BLaER1 (cell line): ENCODE measurements around the gene TOR1A.

Experiments
- H3K27ac ChIP-seq: shearing (Covaris generic); formaldehyde crosslinking; 2 replicates; pipeline ENCODE4 v1.8.1; 2022
- H3K27me3 ChIP-seq: shearing (Covaris generic); formaldehyde crosslinking; 2 replicates; pipeline ENCODE4 v1.8.1; 2022
- H3K36me3 ChIP-seq: shearing (Covaris generic); formaldehyde crosslinking; 2 replicates; pipeline ENCODE4 v1.8.1; 2022
- H3K4me1 ChIP-seq: shearing (Covaris generic); formaldehyde crosslinking; 2 replicates; pipeline ENCODE4 v1.8.1; 2022
- H3K4me2 ChIP-seq: shearing (Covaris generic); formaldehyde crosslinking; 2 replicates; pipeline ENCODE4 v1.8.1; 2022
- H3K4me3 ChIP-seq: shearing (Covaris generic); formaldehyde crosslinking; 2 replicates; pipeline ENCODE4 v1.8.1; 2022
- H3K9ac ChIP-seq: shearing (Covaris generic); formaldehyde crosslinking; 2 replicates; pipeline ENCODE4 v1.8.1; 2022
- H3K9me3 ChIP-seq: shearing (Covaris generic); formaldehyde crosslinking; 2 replicates; pipeline ENCODE4 v1.8.1; 2022
- H4K20me1 ChIP-seq: shearing (Covaris generic); formaldehyde crosslinking; 2 replicates; pipeline ENCODE4 v1.8.1; 2022
- Cebpa-rat ChIP-seq: shearing (Covaris generic); IDR thresholded peaks from 2 replicates; pipeline ENCODE4 v1.8.1; 2022

The TOR1A gene

GRCh38 chr9:129838707-129839259 lies 14.8 kb upstream of the TOR1A start:
- peaks cover 69% of the 10 kb centered on the region for H4K20me1 ChIP-seq
- no peaks in the 10 kb centered on the region for H3K9me3 ChIP-seq
- H3K4me3 ChIP-seq = no peak overlapping the region
- no peak overlapping the region for H3K27ac ChIP-seq
- peak overlapping the region; percentile 32; the same call in 1 of the 2 replicates for H3K9ac ChIP-seq
- H3K4me1 ChIP-seq = peaks cover 43% of the 10 kb centered on the region
- H3K4me2 ChIP-seq = peak overlapping the region; percentile 83
- 0 out of 2 replicates have a peak, but pooled peaks cover 8% of the 10 kb centered on the region for H3K36me3 ChIP-seq
- TF ChIP-seq Cebpa-rat = no peak
- H3K27me3 ChIP-seq = no peaks in the 10 kb centered on the region

GRCh38 chr9:129836311-129837007 lies 12.5 kb upstream of the TOR1A start:
- Histone ChIP-seq H3K27me3 (no peaks in the 10 kb centered on the region), H3K9ac (peak overlapping the region; percentile 84)

GRCh38 chr9:129835860-129836223 lies 11.9 kb upstream of the TOR1A start:
- H3K27me3 ChIP-seq = no peaks in the 10 kb centered on the region
- peak overlapping the region; percentile 88 for H3K4me2 ChIP-seq
- H3K4me3 ChIP-seq = peak overlapping the region; percentile 86
- H3K27ac ChIP-seq = peak overlapping the region; percentile 78
- H3K4me1 ChIP-seq = peaks cover 48% of the 10 kb centered on the region
- TF ChIP-seq Cebpa-rat = no peak
- peaks cover 58% of the 10 kb centered on the region for H4K20me1 ChIP-seq
- H3K9me3 ChIP-seq = no peaks in the 10 kb centered on the region
- peak overlapping the region; percentile 84 for H3K9ac ChIP-seq
- peaks cover 27% of the 10 kb centered on the region for H3K36me3 ChIP-seq

More at GRCh38 chr9:129836311-129837007, 12.5 kb upstream of the TOR1A start:
- H3K4me3 ChIP-seq = peak overlapping the region; percentile 86
- H3K4me2 ChIP-seq = peak overlapping the region; percentile 88
- peaks cover 23% of the 10 kb centered on the region for H3K36me3 ChIP-seq
- peaks cover 48% of the 10 kb centered on the region for H3K4me1 ChIP-seq
- H3K9me3 ChIP-seq = no peaks in the 10 kb centered on the region
- H4K20me1 ChIP-seq = peaks cover 64% of the 10 kb centered on the region
- no peak overlapping the region for H3K27ac ChIP-seq
- TF ChIP-seq Cebpa-rat = no peak

GRCh38 chr9:129835128-129835859 lies 11.4 kb upstream of the TOR1A start, which contains the start of the genes C9orf78 and USP20:
Gene C9orf78 (minus strand): TSS chr9:129835275. CDS start chr9:129835221, 54 bp downstream.
Gene USP20 (plus strand): TSS chr9:129835458. CDS start chr9:129852556, 17,098 bp downstream.
- no peaks in the 10 kb centered on the region for H3K9me3 ChIP-seq
- no peaks in the 10 kb centered on the region for H3K27me3 ChIP-seq
- peaks cover 53% of the 10 kb centered on the region for H4K20me1 ChIP-seq
- no peak for TF ChIP-seq Cebpa-rat
- H3K9ac ChIP-seq = peak within 1 kb of the TSS; percentile 84
- peaks cover 45% of the 10 kb centered on the region for H3K4me1 ChIP-seq
- H3K4me3 ChIP-seq = peak within 1 kb of the TSS; percentile 86
- H3K36me3 ChIP-seq = peaks cover 33% of the 10 kb centered on the region
- H3K27ac ChIP-seq = peak within 1 kb of the TSS; percentile 78
- peak within 1 kb of the TSS; percentile 93 for H3K4me2 ChIP-seq

GRCh38 chr9:129834489-129835127 lies 10.7 kb upstream of the TOR1A start:
- H4K20me1 ChIP-seq = peaks cover 46% of the 10 kb centered on the region
- H3K9ac ChIP-seq = peak overlapping the region; percentile 84
- peaks cover 38% of the 10 kb centered on the region for H3K4me1 ChIP-seq
- no peak for TF ChIP-seq Cebpa-rat
- H3K27ac ChIP-seq = peak overlapping the region; percentile 73
- peaks cover 40% of the 10 kb centered on the region for H3K36me3 ChIP-seq
- no peaks in the 10 kb centered on the region for H3K9me3 ChIP-seq
- H3K4me3 ChIP-seq = peak overlapping the region; percentile 86
- H3K4me2 ChIP-seq = peak overlapping the region; percentile 93
- no peaks in the 10 kb centered on the region for H3K27me3 ChIP-seq

- no peaks in the 10 kb centered on the region for H3K9me3 ChIP-seq
- H3K4me3 ChIP-seq = no peak overlapping the region
- H3K4me2 ChIP-seq = no peak overlapping the region
- H3K36me3 ChIP-seq = peaks cover 56% of the 10 kb centered on the region
- no peaks in the 10 kb centered on the region for H3K27me3 ChIP-seq
- no peak overlapping the region for H3K27ac ChIP-seq
- H3K4me1 ChIP-seq = peaks cover 34% of the 10 kb centered on the region
- no peak overlapping the region for H3K9ac ChIP-seq
- TF ChIP-seq Cebpa-rat = no peak
- H4K20me1 ChIP-seq = peaks cover 30% of the 10 kb centered on the region
Observed at GRCh38 chr9:129832982-129833381, 9.0 kb upstream of the TOR1A start.

GRCh38 chr9:129828969-129829368 lies 5.0 kb upstream of the TOR1A start:
- Histone ChIP-seq H3K9me3 (no peaks in the 10 kb centered on the region), H3K36me3 (peaks cover 73% of the 10 kb centered on the region)

GRCh38 chr9:129828051-129828450 lies 4.1 kb upstream of the TOR1A start:
- Histone ChIP-seq H3K9ac (no peak overlapping the region), H3K4me3 (no peak overlapping the region), H3K27me3 (no peaks in the 10 kb centered on the region), H3K4me2 (peak overlapping the region; percentile 31), H3K27ac (no peak overlapping the region), H3K36me3 (peaks cover 68% of the 10 kb centered on the region), H3K4me1 (peaks cover 18% of the 10 kb centered on the region), H3K9me3 (no peaks in the 10 kb centered on the region), H4K20me1 (peaks cover 1% of the 10 kb centered on the region)
- no peak for TF ChIP-seq Cebpa-rat

More at GRCh38 chr9:129828969-129829368, 5.0 kb upstream of the TOR1A start:
- no peak overlapping the region for H3K9ac ChIP-seq
- 0 out of 2 replicates have a peak, but pooled peaks cover 6% of the 10 kb centered on the region for H4K20me1 ChIP-seq
- H3K4me1 ChIP-seq = peaks cover 24% of the 10 kb centered on the region
- H3K27ac ChIP-seq = no peak overlapping the region
- H3K4me3 ChIP-seq = no peak overlapping the region
- H3K27me3 ChIP-seq = no peaks in the 10 kb centered on the region
- no peak overlapping the region for H3K4me2 ChIP-seq
- no peak for TF ChIP-seq Cebpa-rat

GRCh38 chr9:129826759-129827158 lies 2.8 kb upstream of the TOR1A start:
- Histone ChIP-seq H3K9ac (no peak overlapping the region), H3K36me3 (peaks cover 67% of the 10 kb centered on the region), H3K27me3 (no peaks in the 10 kb centered on the region), H3K4me2 (no peak overlapping the region), H3K4me3 (no peak overlapping the region), H3K9me3 (no peaks in the 10 kb centered on the region), H3K27ac (no peak overlapping the region), H3K4me1 (peaks cover 31% of the 10 kb centered on the region), H4K20me1 (peaks cover 8% of the 10 kb centered on the region)
- no peak for TF ChIP-seq Cebpa-rat
